PC-3 (cell line): ENCODE measurements around the gene ZNF746.

Experiments used
- CTCF ChIP-seq: fragments of 300-600 bp; sonication (generic); conservative IDR thresholded peaks from 2 replicates; pipeline ENCODE4 v1.5.1; 2017; ENCODE audit warnings: antibody characterized with exemption, low read depth, mild to moderate bottlenecking, low read length
- EZH2 ChIP-seq: fragments of 300-600 bp; sonication (generic); IDR thresholded peaks from one replicate; pipeline ENCODE4 v1.6.1; 2017; ENCODE audit warnings: antibody characterized with exemption, mild to moderate bottlenecking, low read length; ENCODE audit not compliant: unreplicated experiment

GRCh38 chr7:149458235-149458634 is 39.4 kb downstream of the ZNF746 start:
- TF ChIP-seq CTCF (no peak), EZH2 (no peak)
